Sigmoid colon (tissue), 4 donors: Measurements from ENCODE around the gene PVALEF.

Source experiments
- EP300 ChIP-seq, 4 donors: sonication (generic); formaldehyde crosslinking; IDR thresholded peaks; one replicate each; pipeline ENCODE4 v1.6.1; 2017; ENCODE audit warnings: antibody characterized with exemption in 4 of 4
- POLR2A ChIP-seq, 2 donors: fragments of 450-650 bp; IDR thresholded peaks; one replicate each; pipeline ENCODE4 v1.6.1; 2016; ENCODE audit warnings: antibody characterized with exemption in 2 of 2, mild to moderate bottlenecking in 2 of 2, moderate library complexity in 2 of 2
- POLR2AphosphoS5 ChIP-seq, 4 donors: sonication (generic); formaldehyde crosslinking; IDR thresholded peaks; one replicate each; pipeline ENCODE4 v1.6.1; 2017; ENCODE audit warnings: antibody characterized with exemption in 4 of 4
- TF ChIP-seq, protein P1 (sequence below), 4 experiments: fragments of 450-650 bp in 3 of 4; fragments of 200-600 bp in 1 of 4; IDR thresholded peaks; one replicate each; pipeline ENCODE4 v1.5.1; 2016 to 2019; ENCODE audit warnings: antibody characterized with exemption in 4 of 4, mild to moderate bottlenecking in 3 of 4, moderate library complexity in 2 of 4

DNA sequence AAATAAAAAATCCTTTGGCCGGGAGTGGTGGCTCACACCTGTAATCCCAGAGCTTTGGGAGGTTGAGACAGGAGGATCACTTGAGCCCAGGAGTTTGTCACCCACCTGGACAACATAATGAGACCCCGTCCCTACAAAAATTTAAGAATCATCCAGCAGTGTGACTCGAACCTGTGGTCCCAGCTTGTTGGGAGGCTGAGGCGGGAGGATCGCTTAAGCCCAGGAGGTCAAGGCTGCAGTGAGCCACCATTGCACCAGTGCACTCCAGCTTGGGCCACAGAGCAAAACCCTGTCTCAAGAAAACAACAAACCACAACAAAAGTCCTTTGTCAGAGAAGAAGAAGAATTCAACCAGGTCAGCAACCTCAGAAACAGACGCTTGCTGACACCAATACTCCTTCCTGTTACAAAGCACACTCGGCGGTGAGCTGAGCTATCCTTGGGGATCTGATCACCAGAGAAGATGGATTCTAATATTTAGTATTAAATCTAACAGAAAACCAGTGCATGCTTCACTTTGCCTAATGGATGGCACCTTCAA, 12.9 kb upstream of the PVALEF start:
- TF ChIP-seq, protein P1, sequence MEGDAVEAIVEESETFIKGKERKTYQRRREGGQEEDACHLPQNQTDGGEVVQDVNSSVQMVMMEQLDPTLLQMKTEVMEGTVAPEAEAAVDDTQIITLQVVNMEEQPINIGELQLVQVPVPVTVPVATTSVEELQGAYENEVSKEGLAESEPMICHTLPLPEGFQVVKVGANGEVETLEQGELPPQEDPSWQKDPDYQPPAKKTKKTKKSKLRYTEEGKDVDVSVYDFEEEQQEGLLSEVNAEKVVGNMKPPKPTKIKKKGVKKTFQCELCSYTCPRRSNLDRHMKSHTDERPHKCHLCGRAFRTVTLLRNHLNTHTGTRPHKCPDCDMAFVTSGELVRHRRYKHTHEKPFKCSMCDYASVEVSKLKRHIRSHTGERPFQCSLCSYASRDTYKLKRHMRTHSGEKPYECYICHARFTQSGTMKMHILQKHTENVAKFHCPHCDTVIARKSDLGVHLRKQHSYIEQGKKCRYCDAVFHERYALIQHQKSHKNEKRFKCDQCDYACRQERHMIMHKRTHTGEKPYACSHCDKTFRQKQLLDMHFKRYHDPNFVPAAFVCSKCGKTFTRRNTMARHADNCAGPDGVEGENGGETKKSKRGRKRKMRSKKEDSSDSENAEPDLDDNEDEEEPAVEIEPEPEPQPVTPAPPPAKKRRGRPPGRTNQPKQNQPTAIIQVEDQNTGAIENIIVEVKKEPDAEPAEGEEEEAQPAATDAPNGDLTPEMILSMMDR (IDR thresholded peaks at IDR 0.05) = no peak
- TF ChIP-seq POLR2AphosphoS5 (IDR thresholded peaks at IDR 0.05) = no peak
- no peak for TF ChIP-seq POLR2A (IDR thresholded peaks at IDR 0.05)
- TF ChIP-seq EP300 (IDR thresholded peaks at IDR 0.05) = no peak
